Measurements from ENCODE around the gene SGCA. TPM values are rescaled to one million over a fixed set of nuclear protein-coding genes. Genes with fewer than 3 reads are reported as not detected.

Gene SGCA
- total RNA-seq, 1 donor from 2014 or later = not detected

DNA sequence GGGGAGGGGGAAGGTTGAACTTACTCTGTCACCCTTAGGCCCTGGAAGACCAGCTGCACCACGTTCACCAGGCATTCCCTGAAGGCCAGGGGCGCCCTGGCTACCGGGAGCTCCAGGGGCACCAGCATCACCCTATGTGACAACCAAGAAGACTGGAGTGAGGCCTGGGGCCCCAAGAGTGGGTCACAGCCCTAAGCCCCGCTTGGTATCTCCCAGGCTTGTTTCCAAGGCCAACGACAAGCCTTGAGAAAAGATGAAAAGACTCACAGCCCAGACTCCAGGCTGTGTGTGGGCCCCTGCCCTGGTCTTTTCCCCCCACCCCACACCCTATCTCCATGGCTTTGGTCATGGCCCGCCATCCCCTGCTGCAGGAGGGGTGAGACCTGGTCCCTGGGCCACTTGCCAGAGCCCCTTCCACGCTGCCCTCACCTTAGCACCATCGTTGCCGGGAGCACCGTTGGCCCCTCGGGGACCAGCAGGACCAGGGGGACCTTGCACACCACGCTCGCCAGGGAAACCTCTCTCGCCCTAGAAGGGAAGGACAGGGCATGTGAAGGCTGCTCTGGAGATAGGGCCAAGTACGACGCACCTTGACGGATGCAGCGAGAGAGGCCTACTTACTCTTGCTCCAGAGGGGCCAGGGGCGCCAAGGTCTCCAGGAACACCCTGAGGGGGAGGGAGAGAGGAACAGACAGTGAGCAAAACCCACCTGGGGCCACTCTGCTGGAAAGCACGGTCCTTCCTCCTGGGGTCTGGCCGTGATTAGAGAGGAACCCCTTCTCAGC, 25.7 kb downstream of the SGCA start:
- no peak for DNase-seq (ENCODE audit: extremely low read depth, low read depth, low spot score)

DNA sequence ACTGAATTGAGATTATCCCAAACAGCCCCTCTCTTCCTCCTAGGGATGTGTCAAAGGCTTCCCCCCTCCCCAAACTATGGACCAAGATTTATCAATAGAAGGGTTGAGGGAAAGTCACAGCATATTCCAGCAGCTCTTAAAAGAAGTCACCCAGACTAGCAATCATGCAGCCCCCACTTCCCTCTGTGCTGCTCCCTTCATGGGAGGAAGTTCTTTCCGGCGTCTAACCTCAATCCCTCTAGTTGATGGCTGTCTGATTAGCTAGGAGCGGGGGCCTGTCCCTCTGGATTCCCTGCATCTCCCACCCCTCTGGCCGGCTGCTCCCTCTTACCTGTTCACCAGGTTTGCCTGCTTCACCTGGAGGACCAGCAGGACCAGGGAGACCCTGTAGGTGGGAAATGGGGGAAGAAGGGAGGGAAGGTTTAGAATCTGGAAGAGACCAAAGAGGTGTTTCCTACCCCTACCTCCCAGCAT, 26.4 kb downstream of the SGCA start:
- DNase-seq (ENCODE audit: extremely low read depth, low read depth, low spot score) = no peak

DNA sequence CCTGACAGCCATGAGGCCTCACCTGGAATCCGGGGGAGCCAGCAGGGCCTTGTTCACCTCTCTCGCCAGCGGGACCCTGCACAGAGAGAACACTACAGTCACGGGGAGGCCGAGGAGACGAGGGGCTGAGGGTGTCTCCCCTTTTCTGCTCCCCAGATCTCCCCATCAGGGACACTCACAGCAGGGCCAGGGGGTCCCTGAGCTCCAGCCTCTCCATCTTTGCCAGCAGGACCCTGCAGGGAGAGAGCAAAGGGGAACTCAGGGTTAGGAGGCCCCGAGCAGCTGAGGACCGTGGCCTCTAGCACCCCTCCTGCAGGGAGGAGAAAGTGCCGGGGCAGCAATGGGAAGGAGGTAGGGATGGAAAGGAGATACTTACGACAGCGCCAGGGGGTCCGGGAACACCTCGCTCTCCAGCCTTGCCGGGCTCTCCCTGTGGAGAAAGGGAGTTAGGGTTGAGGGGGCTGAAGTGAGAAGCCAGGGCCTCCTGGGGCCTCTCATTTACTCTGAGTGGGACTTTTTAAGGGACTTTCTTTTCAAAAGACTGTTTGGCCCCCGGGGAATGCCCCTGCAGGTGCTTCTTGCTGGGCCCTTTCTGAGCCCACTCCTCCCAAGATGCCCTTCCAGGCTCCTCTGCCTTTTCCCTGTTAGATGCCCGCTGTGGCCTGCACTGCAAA, 26.9 kb downstream of the SGCA start:
- DNase-seq (ENCODE audit: extremely low read depth, low read depth, low spot score) = no peak

DNA sequence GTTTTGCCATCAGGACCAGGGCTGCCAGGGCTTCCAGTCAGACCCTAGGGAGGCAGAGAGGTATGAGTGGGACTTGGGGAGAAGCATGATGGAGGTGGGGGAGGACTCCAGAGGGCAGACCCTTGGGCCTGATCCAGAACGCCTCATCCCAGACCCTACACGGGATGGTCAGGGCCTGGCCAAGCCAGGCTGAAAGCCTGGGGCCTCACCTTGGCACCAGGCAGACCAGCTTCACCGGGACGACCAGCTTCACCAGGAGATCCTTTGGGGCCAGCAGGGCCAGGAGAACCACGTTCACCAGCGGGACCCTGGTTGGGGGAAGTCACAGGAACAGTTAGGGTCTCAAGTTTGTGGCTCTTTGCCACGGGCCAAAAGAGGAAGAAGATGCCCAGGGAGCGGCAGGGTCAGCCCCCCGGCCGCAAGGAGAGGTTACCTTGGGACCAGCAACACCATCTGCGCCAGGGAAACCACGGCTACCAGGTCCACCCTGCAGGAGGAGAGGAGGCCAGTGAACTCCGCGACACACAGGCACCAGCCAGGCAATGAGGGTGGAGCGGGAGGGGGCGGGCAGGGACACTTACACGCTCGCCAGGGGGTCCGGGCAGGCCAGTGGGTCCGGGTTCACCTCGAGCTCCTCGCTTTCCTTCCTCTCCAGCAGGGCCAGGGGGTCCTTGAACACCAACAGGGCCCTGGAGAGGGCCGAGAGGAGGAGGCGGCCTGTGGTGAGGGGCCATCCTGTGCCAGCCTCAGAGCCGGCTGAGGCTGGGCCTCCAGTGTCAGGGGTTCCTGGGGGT, 28.5 kb downstream of the SGCA start:
- DNase-seq (ENCODE audit: extremely low read depth, low read depth, low spot score) = no peak

DNA sequence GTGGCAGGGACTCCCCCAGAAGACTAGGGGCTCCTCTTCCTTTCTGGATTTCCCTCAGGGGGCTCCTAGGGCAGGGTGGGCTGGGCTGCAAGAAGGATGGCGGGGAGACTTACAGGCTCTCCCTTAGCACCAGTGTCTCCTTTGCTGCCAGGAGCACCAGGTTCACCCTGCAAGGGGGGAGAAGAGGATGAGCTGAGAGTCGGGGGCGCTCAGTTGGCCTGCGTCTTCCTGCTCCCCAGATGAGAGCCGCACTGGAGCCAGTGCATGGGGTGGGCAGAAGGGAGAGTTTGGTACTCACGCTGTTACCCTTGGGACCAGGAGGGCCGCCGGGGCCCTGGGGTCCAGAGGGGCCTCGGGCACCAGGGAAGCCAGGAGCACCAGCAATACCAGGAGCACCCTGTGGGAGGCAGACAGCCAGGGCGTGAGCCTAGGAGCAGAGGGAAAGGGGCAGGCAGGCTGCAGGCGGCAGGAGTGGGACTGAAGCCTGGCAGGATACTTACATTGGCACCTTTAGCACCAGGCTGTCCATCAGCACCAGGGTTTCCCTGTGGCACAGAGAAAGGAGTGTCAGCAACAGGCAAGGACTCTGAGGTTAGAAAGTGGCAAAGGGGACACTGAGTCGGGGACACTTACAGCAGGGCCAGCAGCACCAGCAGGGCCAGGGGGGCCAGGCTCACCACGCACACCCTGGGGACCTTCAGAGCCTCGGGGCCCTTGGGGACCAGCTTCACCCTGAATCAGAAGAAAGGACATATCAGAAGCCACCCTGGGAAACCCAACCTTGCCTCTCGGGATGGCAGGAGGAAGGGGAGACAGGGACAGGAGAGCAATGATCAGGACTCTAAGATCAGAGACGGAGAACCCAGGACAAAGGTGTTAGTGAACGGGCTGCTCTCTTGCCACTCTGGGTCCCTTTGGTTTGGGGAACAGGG, 29.4 kb downstream of the SGCA start:
- DNase-seq (ENCODE audit: extremely low read depth, low read depth, low spot score) = no peak

DNA sequence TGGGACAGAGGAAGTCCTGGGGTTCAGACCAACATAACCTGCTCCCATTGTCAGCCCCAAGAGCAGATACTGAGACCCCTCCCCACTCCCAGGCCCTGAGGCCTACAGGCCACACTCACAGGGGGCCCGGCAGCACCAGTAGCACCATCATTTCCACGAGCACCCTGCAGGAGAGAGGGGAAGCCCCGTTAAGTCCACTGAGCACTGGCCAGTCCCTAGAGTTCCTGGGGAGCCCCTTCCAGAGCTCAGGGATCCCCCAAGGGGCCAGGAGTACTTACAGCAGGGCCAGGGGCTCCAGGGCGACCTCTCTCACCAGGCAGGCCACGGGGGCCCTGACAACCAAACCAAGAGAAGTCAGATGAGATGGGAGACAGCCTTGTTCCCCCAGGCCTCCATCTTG, 30.2 kb downstream of the SGCA start:
- DNase-seq (ENCODE audit: extremely low read depth, low read depth, low spot score) = no peak

DNA sequence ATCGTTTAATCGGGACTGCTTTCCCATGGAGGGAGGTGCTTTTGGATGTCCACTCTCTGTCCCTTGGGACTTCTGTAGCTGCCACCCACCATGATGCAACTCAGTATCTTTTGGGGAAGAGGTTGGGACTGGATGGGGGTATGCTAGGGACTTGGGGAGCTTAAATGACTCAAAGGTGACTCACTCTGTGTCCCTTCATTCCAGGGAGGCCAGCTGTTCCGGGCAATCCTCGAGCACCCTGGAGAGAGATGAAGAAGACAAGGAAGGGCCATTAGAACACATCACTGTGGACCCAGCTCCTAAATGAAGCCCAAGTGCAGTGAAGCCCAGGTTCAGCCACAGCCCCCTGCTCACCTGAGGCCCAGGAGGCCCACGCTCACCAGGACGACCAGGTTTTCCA, 31.0 kb downstream of the SGCA start:
- no peak for DNase-seq (ENCODE audit: extremely low read depth, low read depth, low spot score)

DNA sequence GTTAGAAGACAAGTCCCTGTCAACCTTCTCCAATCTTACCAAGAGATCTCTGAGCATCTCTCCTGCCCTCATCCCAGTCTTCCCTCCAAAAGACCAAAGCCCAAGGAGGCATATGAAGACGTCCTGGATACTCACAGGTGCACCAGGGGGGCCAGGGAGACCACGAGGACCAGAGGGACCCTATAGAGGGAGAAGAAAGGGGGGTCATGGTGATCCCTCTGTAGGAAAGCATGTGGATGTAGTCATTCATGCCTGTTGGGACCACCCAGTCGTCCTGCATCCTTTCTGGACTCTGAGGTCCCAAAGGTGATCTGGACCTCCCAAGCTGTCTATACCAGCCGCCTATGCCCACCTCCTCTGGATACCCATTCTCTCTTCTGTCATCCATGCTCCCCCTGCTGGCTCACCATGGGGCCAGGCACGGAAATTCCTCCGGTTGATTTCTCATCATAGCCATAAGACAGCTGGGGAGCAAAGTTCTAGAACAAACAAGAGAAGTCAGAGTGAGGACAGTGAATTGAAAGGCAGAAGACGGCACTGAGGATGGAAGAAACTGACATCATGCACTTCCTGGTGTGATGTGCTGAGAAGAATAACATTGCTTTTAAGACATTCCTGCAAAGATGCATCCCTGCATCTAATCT, 32.3 kb downstream of the SGCA start:
- no peak for DNase-seq (ENCODE audit: extremely low read depth, low read depth, low spot score)

DNA sequence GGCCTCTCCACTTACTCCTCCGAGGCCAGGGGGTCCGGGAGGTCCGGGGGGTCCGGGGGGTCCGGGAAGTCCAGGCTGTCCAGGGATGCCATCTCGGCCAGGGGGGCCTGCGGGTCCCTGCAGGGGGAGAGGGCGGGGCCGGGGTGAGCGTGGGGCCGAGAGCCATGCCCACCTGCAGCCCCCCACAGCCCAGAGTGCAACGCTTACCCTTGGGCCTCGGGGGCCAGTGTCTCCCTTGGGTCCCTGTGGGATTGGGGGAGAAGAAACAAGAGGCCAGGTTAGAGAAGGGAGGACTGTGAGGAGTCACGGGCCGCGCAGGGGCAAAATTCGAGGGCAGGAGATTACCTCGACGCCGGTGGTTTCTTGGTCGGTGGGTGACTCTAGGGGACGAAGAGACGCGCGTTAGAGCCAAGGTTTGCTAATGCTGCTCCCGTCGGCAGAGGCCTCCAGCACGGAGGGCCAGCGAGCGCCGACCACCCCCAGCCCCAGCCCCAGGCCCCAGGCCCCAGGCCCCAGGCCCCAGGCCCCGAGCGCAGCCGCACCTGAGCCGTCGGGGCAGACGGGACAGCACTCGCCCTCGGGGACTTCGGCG, 33.5 kb downstream of the SGCA start:
- DNase-seq (ENCODE audit: extremely low read depth, low read depth, low spot score) = no peak

DNA sequence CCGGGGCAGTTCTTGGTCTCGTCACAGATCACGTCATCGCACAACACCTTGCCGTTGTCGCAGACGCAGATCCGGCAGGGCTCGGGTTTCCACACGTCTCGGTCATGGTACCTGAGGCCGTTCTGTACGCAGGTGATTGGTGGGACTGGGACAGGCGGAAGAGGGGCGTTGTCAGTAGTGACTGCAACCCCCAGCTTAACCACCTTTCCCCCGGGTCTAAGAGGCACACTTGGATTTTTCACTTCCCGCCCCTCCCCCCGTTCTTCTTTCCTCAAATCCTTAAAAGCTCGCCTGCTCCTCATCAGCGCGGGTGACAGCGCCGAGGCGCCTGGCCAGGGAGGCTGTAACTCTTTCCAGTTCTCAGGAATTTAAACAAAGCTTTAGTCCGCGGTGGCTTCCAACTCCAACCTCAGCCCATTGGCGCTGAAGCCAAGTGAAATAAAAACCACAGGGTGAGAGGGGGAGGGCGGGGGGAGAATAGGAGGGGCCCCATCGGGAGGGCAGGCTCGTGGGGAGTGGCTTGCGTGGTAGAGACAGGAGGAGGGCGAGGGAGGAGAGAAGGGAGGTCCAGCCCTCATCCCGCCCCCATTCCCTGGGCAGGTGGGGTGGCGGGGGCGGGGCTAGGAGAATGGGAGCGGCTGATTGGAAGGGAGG, 34.1 kb downstream of the SGCA start:
- DNase-seq (ENCODE audit: extremely low read depth, low read depth, low spot score) = no peak

DNA sequence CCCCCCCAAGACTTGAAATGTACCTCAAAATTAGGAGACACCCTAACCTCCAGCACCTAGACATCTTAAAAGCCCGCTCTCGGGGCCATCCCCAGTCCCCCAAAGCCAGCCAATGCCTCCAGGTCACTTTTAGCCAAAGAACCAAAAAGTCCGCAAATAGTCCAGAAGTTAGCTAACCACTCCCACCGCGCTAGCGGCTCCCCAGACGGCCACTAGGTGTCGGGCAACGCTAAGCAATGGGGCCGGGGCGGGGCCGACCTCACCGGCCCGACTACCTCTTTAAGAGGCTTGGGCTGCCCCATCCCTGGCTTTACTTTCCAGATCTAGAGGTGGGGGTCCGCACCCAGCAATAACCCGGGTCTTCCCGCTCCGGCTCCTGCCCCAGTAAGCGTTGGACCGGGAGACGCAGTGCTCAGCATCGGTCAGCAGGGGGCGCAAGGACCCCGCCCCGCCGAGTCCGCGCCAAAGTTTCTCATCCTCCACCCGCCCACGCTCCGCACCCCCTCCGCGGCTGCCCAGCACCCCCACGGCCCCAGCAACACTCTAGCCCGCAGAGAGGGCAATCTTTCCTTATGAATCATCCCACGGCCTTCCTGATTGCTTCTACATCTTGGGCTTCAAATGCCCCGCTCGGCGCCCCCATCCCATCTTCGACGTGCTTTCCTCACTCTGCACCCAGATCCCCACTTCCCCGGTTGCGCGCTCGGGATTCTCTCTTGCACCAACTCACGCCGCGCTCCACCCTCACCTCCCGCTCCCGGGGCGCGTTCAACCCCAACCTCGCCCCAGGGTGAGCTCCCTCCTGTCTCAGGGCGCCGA, 34.9 kb downstream of the SGCA start:
- no peak for DNase-seq (ENCODE audit: extremely low read depth, low read depth, low spot score)

DNA sequence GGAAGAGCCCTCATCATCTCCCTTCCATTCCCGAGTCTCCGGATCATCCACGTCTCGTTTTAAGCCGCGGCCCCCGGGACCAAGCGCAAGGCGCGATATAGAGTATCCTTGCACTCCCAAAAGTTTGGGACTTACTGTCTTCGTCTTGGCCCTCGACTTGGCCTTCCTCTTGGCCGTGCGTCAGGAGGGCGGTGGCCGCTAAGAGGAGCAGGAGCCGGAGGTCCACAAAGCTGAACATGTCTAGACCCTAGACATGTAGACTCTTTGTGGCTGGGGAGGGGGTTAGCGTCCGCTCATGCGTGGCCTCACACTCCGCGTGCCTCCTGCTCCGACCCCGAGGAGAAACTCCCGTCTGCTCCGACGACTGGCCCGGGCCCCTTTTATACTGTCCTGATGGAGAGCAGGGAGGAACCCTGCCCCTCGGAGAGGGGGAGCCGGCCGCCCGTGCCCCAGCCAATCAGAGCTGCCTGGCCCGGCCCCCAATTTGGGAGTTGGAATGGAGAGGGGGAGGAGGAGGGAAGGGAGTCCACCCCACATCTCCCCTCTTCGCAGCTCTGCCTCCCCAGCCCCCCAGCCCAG, 35.6 kb downstream of the SGCA start, which contains the start of gene COL1A1:
Gene COL1A1, minus strand, starts transcription at position 356 of the 579 bp plus-strand sequence. Its CDS starts 118 bp downstream, at position 238.
- DNase-seq (ENCODE audit: extremely low read depth, low read depth, low spot score) = no peak

DNA sequence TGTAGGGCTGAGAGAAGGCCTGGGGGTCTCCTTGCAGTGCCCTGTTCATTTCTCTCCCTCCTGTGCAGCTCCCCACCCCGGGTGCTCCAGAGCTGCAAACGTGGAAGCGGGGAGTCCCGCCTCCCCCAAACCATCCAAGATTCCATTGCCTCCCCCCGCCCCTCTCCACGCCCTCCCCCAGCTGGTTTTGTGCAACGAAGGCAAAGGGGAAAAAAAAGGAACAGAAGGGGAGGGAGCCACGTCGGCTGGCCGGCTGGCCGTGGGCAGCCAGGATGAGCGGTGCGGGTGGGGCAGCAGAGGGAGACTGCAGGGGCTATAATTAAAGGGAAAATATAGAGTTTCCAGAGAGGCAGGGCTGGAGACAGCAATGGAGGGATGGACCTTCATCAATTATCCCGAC, 37.3 kb downstream of the SGCA start:
- DNase-seq (ENCODE audit: extremely low read depth, low read depth, low spot score) = no peak

DNA sequence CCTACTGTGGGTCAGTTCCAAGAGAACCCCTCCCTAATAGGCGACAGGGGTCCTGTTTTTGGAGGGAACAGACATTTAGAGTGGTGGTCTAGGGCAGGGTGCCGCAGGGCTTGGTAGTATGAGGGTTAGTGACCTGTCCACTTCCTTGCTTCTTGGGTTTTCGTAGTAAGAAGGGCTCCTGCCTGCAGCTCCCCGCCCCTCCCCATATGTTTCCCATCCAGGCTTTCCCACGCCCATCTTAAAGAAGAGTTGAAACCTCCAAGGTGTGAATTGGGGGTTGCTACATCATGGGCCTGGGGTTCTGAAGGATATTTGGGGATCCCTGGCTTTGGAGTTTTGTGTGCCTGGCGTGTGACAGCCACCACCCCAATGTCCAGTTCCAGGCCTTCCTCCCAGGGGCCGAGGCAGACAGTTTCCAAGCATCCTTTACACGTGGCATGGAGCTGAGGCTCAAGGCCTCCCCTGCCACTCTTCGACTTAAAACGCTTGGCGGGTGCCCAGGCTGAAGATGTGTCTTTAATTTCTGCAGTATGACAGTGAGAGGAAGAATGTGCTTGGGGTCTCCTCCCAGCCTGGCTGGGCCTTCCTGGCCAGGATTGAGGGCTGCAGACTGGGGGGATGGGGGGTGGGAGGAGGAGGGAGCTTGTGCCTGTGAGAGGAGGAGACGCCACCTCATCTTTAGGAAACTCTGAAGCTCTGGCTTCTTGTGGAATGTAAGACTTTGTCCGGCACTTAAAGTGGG, 38.0 kb downstream of the SGCA start:
- no peak for DNase-seq (ENCODE audit: extremely low read depth, low read depth, low spot score)

DNA sequence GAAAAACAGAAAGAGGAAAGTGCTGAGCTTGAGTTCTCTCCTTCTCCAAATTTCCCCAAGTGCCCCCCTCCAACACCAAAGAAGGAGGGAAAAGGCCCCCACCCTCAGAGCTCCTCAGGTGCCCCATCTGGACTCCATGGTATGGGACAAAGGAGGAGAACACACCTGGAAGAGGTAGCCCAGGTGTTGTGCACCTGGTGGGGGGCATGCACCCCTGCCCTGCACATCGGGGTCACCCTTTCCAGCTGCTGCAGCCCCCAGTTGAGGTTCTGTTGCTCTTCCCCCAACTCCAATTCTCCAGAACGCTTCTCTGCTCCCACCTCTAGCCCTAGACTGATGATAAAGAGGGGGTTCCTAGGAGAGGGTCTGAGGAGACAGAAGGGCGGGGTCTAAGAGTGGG, 38.6 kb downstream of the SGCA start:
- DNase-seq (ENCODE audit: extremely low read depth, low read depth, low spot score) = no peak

DNA sequence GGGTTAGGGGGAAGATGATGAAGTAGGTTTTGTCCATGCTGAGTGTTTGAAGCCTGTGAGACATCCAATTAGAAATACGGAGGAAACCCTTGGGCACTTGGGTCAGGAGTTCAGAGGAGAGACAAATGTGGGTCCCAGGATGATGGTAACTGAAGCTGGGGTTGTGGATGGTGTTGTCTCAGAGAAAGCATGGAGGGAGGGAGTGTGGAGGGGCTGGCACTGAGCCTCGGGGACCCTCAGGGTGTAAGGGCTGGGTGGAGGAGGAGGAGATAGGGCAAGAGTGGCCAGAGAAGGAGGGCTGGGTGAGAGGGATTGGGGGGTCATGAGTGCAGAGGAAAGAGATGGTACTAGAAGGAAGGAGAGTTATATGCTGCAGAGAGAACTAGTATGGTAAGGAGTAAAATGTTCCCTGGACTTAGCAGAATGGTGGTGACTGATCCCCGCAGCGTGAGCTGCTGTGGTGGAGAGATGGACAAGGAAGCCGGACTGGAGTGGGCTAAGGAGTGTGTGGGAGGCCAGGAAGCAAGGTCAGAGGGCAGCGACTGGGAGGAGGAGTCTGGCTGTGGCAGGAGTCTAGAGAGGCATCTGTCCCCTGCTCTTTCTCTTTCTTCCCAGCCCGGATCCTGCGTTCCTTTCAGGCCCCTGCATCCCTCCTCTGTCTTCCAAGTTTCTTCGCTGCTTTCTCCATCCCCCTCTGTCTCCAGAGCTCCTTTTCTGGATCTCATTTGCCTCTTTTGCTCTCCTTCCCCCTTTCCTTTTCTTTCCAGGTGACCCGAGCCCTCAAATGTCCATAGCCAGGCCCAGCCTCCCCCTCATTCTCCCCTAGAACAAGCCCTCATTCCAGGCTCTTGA, 39.5 kb downstream of the SGCA start:
- no peak for DNase-seq (ENCODE audit: extremely low read depth, low read depth, low spot score)
